DLD1 (cell line): ENCODE results near the gene BDKRB1.

Experiments
- in situ Hi-C: cut with HindIII; loops from 2 replicates; pipeline ENCODE4 v1.10.0; 2017; ENCODE audit warnings: low sequenced_read_pairs

Gene BDKRB1

GRCh38 chr14:96274543-96274942 is 18.5 kb downstream of the BDKRB1 start:
- in situ Hi-C loops, result loop anchor here (5.0 kb wide), 1 partner anchor 172 kb away; no protein-coding TSS in a partner anchor

- in situ Hi-C loops, result no loop called here
Observed at GRCh38 chr14:96275177-96276112, 19.4 kb downstream of the BDKRB1 start.

- in situ Hi-C loops, result no loop called here
Observed at GRCh38 chr14:96277890-96278289, 21.9 kb downstream of the BDKRB1 start.

- in situ Hi-C loops, result no loop called here
Observed at GRCh38 chr14:96279564-96279963, 23.6 kb downstream of the BDKRB1 start.

- in situ Hi-C loops, result no loop called here
Observed at GRCh38 chr14:96280104-96280503, 24.1 kb downstream of the BDKRB1 start.

GRCh38 chr14:96281486-96281885 is 25.5 kb downstream of the BDKRB1 start:
- in situ Hi-C loops, result no loop called here

- in situ Hi-C loops, result no loop called here
Observed at GRCh38 chr14:96284008-96284407, 28.0 kb downstream of the BDKRB1 start.

GRCh38 chr14:96284430-96284829 is 28.4 kb downstream of the BDKRB1 start:
- in situ Hi-C loops, result no loop called here

- in situ Hi-C loops, result no loop called here
Observed at GRCh38 chr14:96285667-96286066, 29.7 kb downstream of the BDKRB1 start.

GRCh38 chr14:96286251-96286650 is 30.2 kb downstream of the BDKRB1 start:
- in situ Hi-C loops, result no loop called here

GRCh38 chr14:96287856-96288255 is 31.8 kb downstream of the BDKRB1 start:
- in situ Hi-C loops, result no loop called here

GRCh38 chr14:96294246-96294645 is 38.2 kb downstream of the BDKRB1 start:
- in situ Hi-C loops, result no loop called here

- in situ Hi-C loops, result no loop called here
Observed at GRCh38 chr14:96297000-96297399, 41.0 kb downstream of the BDKRB1 start.

- in situ Hi-C loops, result no loop called here
Observed at GRCh38 chr14:96297997-96298515, 42.0 kb downstream of the BDKRB1 start.

- in situ Hi-C loops, result no loop called here
Observed at GRCh38 chr14:96299441-96299840, 43.4 kb downstream of the BDKRB1 start.

- in situ Hi-C loops, result no loop called here
Observed at GRCh38 chr14:96303981-96304380, 48.0 kb downstream of the BDKRB1 start.

GRCh38 chr14:96304956-96305355 is 48.9 kb downstream of the BDKRB1 start:
- in situ Hi-C loops, result no loop called here

- in situ Hi-C loops, result no loop called here
Observed at GRCh38 chr14:96307434-96307833, 51.4 kb downstream of the BDKRB1 start.

GRCh38 chr14:96309133-96309895 is 53.3 kb downstream of the BDKRB1 start:
- in situ Hi-C loops, result no loop called here

GRCh38 chr14:96309896-96310330 is 53.9 kb downstream of the BDKRB1 start:
- in situ Hi-C loops, result no loop called here

GRCh38 chr14:96310906-96311305 is 54.9 kb downstream of the BDKRB1 start:
- in situ Hi-C loops, result no loop called here
